Thoracic aorta (tissue), 2 donors: ENCODE data around the gene KIF25. TPM values are rescaled to one million over a fixed set of nuclear protein-coding genes. Genes with fewer than 3 reads are reported as not detected.

Source experiments
- ATAC-seq: fragments of 150-250 bp; one replicate; pipeline ENCODE4 v1.8.0; 2017; ENCODE audit warnings: low read depth; ENCODE audit not compliant: insufficient number of reproducible peaks, low FRiP score
- DNase-seq: peaks from one replicate; pipeline ENCODE4 v3.0.0-alpha.2; 2020; ENCODE audit warnings: low spot score
- H3K27ac ChIP-seq, 2 donors: fragments of 200-600 bp; sonication (generic); 1 replicate in 1 of 2; 2 replicates in 1 of 2; pipeline ENCODE4 v1.5.1; 2016; ENCODE audit warnings: mild to moderate bottlenecking in 2 of 2, moderate library complexity in 2 of 2
- H3K27me3 ChIP-seq: fragments of 200-600 bp; sonication (generic); replicated peaks from 2 replicates; pipeline ENCODE4 v1.6.0; 2016; ENCODE audit warnings: mild to moderate bottlenecking; ENCODE audit not compliant: insufficient read depth
- H3K36me3 ChIP-seq: fragments of 200-600 bp; sonication (generic); one replicate; pipeline ENCODE4 v1.5.1; 2016
- H3K4me1 ChIP-seq, 2 donors: fragments of 200-600 bp; sonication (generic); 1 replicate in 1 of 2; 2 replicates in 1 of 2; pipeline versions ENCODE4 v1.5.1 to v1.6.0; 2016; ENCODE audit warnings: low read depth in 2 of 2, mild to moderate bottlenecking in 1 of 2; ENCODE audit not compliant: control insufficient read depth in 1 of 2
- H3K4me3 ChIP-seq: fragments of 200-600 bp; sonication (generic); 2 replicates; pipeline ENCODE4 v1.5.1; 2016; ENCODE audit warnings: mild to moderate bottlenecking
- H3K9me3 ChIP-seq: fragments of 200-600 bp; sonication (generic); 2 replicates; pipeline ENCODE4 v1.5.1; 2016
- total RNA-seq, 2 donors: library from RNA; depleted of rRNA; stranded (reverse); fragments of >200 nt; gene quantifications; one replicate each; pipeline versions ENCODE4 v1.1.0 to v1.2.3, GENCODE V29; 2016
- TF ChIP-seq, protein P1 (sequence below): fragments of 200-600 bp; sonication (generic); IDR thresholded peaks from one replicate; pipeline ENCODE4 v1.5.1; 2019; ENCODE audit warnings: antibody characterized with exemption

The KIF25 gene
- total RNA-seq, 2 donors from 2014 or later: not detected

DNA sequence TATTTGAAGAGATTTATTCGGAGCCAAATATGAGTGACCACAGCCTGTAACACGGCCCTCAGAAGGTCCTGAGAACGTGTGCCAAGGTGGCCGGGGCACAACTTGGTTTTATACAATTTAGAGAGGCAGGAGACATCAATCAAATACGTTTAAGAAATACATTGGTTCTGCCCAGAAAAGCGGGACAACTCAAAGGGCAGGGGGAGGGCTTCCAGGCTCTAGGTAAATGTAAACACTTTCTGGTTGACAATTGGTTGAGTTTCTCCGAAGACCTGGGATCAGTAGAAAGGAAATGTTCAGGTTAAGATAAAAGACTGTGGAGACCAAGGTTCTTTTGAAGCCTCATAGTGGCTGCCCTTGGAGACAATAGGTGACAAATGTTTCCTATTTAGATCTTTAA lies 18.9 kb upstream of the KIF25 start:
- TF ChIP-seq, protein P1, sequence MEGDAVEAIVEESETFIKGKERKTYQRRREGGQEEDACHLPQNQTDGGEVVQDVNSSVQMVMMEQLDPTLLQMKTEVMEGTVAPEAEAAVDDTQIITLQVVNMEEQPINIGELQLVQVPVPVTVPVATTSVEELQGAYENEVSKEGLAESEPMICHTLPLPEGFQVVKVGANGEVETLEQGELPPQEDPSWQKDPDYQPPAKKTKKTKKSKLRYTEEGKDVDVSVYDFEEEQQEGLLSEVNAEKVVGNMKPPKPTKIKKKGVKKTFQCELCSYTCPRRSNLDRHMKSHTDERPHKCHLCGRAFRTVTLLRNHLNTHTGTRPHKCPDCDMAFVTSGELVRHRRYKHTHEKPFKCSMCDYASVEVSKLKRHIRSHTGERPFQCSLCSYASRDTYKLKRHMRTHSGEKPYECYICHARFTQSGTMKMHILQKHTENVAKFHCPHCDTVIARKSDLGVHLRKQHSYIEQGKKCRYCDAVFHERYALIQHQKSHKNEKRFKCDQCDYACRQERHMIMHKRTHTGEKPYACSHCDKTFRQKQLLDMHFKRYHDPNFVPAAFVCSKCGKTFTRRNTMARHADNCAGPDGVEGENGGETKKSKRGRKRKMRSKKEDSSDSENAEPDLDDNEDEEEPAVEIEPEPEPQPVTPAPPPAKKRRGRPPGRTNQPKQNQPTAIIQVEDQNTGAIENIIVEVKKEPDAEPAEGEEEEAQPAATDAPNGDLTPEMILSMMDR: no peak

DNA sequence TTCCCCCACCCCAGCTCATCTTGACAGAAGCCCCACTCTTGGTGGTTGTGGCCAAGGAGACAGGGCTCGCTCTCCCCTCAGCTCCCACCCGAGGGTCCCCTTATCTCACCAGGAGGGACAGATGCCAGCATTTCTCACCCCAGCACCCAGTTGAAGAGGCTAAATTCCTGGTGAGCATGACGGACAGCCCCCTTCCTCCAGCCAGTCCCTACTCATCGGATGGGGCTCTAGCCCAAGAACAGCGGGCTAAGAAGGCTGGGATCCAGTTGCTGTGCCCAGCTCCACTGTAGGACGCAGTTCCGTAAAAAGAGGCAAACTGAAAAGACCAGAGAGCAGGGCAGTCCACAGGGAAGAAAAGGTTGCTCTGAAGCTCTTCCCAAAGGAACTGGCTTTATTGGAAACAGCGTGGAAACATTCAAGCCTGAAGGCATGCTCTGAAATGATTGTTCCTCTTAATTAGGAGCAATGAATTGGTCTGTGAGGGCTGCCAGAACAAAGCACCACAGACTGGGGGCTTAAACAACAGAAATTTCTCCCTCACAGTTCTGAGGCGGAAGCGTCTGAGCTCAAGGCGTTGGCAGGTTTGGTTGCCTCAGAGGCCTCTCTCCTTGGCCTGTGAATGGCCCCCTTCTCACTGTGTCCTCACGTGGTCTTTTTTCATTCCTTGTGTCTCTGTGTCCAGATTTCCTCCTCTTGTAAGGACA lies 17.9 kb upstream of the KIF25 start:
- Histone ChIP-seq H3K27ac (no peak overlapping the region), H3K4me1 (no peaks in the 10 kb centered on the region), H3K27me3 (no peaks in the 10 kb centered on the region), H3K4me3 (no peak overlapping the region), H3K36me3 (no peaks in the 10 kb centered on the region), H3K9me3 (no peaks in the 10 kb centered on the region)
- no peak for ATAC-seq
- TF ChIP-seq, protein P1: no peak
- no peak for DNase-seq

More for the DNA sequence above, 18.9 kb upstream of the KIF25 start:
- Histone ChIP-seq H3K4me3 (no peak overlapping the region), H3K27ac (no peak overlapping the region), H3K36me3 (no peaks in the 10 kb centered on the region), H3K27me3 (no peaks in the 10 kb centered on the region), H3K9me3 (no peaks in the 10 kb centered on the region), H3K4me1 (no peaks in the 10 kb centered on the region)
- DNase-seq (no peak), ATAC-seq (no peak)

DNA sequence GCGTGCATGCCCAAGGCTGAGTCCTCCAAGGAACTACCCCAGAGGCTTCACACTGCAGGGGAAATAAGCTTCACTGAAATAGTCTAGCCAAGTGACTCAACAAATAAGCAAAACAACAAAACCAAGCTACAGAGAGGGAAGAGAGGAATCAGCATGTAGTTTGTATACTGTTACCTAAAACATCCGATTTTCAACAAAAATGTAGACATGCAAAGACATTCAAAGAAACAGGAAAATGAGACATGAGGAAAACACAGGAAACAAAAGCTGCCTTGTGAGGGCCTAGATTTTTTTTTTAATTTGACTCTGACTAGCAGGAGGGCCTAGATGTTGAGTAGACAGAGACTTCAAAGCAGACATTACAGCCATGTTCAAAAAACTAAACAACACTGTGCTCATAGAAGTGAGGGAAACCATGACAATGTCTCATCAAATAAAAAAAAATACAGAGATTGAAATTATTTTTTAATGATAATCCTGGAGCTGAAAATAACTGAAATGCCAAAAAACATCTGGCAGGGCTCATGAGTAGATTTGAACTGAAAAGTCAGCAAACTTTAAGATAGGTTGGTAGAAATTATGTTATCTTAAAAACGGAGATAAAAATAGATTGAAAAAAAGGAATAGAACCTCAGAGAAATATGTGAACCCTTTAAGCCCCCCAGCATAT lies 16.4 kb upstream of the KIF25 start:
- no peak for ATAC-seq
- H3K4me1 ChIP-seq: no peaks in the 10 kb centered on the region
- TF ChIP-seq, protein P1: no peak

DNA sequence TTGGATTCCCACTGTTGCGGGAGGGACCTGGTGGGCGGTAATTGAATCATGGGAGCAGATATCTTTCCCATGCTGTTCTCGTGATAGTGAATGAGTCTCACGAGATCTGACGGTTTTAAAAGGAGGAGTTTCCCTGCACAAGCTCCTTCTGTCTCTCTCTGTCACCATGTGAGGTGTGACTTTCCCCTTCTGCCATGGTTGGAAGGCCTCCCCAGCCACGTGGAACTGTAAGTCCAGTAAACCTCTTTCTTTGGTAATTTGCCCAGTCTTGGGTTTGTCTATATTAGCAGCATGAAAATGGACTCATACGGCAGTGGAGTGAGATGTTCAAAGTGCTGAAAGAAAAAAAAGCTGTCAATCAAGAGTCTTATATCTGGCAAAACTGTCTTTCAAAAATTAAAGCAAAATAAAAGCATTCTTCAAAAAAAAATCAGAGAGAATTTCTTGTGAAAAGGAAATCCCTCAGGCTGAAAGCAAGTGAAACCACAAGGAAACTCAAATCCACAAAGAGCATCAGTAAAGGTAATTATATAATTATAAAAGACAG lies 15.5 kb upstream of the KIF25 start:
- no peak overlapping the region for H3K27ac ChIP-seq
- H3K27me3 ChIP-seq: no peaks in the 10 kb centered on the region
- TF ChIP-seq, protein P1: no peak
- DNase-seq (no peak), ATAC-seq (no peak)
- no peaks in the 10 kb centered on the region for H3K9me3 ChIP-seq
- H3K4me1 ChIP-seq: no peaks in the 10 kb centered on the region
- H3K4me3 ChIP-seq: no peak overlapping the region
- H3K36me3 ChIP-seq: no peaks in the 10 kb centered on the region

More for the DNA sequence above, 16.4 kb upstream of the KIF25 start:
- no peaks in the 10 kb centered on the region for H3K36me3 ChIP-seq
- DNase-seq: no peak
- H3K9me3 ChIP-seq: no peaks in the 10 kb centered on the region
- no peak overlapping the region for H3K4me3 ChIP-seq
- no peaks in the 10 kb centered on the region for H3K27me3 ChIP-seq
- no peak overlapping the region for H3K27ac ChIP-seq

DNA sequence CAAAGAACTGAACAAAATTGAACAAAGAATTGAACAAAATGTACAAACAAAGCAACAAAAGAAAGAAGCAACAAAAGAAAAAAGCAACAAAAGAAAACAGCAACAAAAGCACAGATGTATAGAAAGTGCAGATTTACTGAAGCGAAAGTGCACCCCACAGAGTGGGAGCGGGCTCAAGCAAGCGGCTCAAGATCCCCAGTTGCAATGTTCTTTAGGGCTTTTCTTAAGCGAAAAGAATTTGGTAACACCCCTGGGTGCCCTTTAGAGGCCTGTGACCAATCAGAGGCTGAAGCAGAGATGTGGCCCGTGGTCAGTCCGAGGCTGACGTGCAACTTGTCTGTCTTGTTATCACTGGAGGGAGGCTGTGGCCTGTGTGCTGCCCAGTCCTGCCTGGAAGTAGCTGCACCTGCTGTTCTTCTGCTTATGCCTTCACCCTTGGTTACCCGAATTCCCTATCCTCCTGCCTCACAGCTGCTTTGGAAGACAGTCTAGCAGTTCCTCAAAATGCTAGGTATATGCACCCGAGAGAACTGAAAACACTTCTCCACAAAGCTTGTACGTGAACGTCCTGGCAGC lies 13.2 kb upstream of the KIF25 start:
- Histone ChIP-seq H3K9me3 (no peaks in the 10 kb centered on the region), H3K4me3 (no peak overlapping the region)
- no peak for ATAC-seq

More for the DNA sequence above, 13.2 kb upstream of the KIF25 start:
- Histone ChIP-seq H3K4me1 (no peaks in the 10 kb centered on the region), H3K27ac (no peak overlapping the region), H3K27me3 (no peaks in the 10 kb centered on the region), H3K36me3 (no peaks in the 10 kb centered on the region)
- DNase-seq: no peak
- TF ChIP-seq, protein P1: no peak
